ENCODE results near the gene GOLGA6C.
"Not testable (repeated sequence)": the region's sequence is repeated elsewhere in the genome, so short reads cannot be mapped to it uniquely, and the experiment has no call there.

Gene GOLGA6C

GRCh38 chr15:75258620-75259343, 648 bp downstream of the GOLGA6C start:
- DNase-seq: not testable (repeated sequence)

GRCh38 chr15:75259873-75260272, 1.7 kb downstream of the GOLGA6C start:
- not testable (repeated sequence) for DNase-seq

- DNase-seq: not testable (repeated sequence)
These were observed 15.7 kb downstream of the GOLGA6C start for GRCh38 chr15:75273751-75274359.

GRCh38 chr15:75274509-75275107, 16.5 kb downstream of the GOLGA6C start:
- DNase-seq: peak; percentile 81

- not testable (repeated sequence) for DNase-seq
These were observed 17.5 kb downstream of the GOLGA6C start for GRCh38 chr15:75275617-75276016.

- DNase-seq: not testable (repeated sequence)
These were observed 20.4 kb downstream of the GOLGA6C start for GRCh38 chr15:75278497-75278896.

GRCh38 chr15:75282572-75282971, 24.4 kb downstream of the GOLGA6C start, which contains the start of gene GOLGA6D:
Gene GOLGA6D, plus strand, starts transcription at chr15:75282835. Its CDS starts 41 bp downstream, at chr15:75282876.
- not testable (repeated sequence) for DNase-seq

- DNase-seq: not testable (repeated sequence)
These were observed 26.0 kb downstream of the GOLGA6C start for GRCh38 chr15:75284152-75284551.

GRCh38 chr15:75293660-75294059, 35.5 kb downstream of the GOLGA6C start:
- not testable (repeated sequence) for DNase-seq

- not testable (repeated sequence) for DNase-seq
These were observed 40.6 kb downstream of the GOLGA6C start for GRCh38 chr15:75298541-75299310.

GRCh38 chr15:75299311-75299688, 41.2 kb downstream of the GOLGA6C start:
- peak; percentile 57 for DNase-seq

GRCh38 chr15:75300026-75300425, 41.9 kb downstream of the GOLGA6C start:
- not testable (repeated sequence) for DNase-seq

GRCh38 chr15:75302318-75302717, 44.2 kb downstream of the GOLGA6C start:
- DNase-seq: no peak

GRCh38 chr15:75302753-75303152, 44.6 kb downstream of the GOLGA6C start:
- DNase-seq: not testable (repeated sequence)

- no peak for DNase-seq
These were observed 48.1 kb downstream of the GOLGA6C start for GRCh38 chr15:75306188-75306587.

GRCh38 chr15:75307778-75308390, 49.8 kb downstream of the GOLGA6C start:
- DNase-seq: peak; percentile 18

- no peak for DNase-seq
These were observed 51.6 kb downstream of the GOLGA6C start for GRCh38 chr15:75309711-75310110.

GRCh38 chr15:75312548-75312947, 54.4 kb downstream of the GOLGA6C start:
- DNase-seq: peak; percentile 50

- DNase-seq: no peak
These were observed 55.1 kb downstream of the GOLGA6C start for GRCh38 chr15:75313116-75313845.

- no peak for DNase-seq
These were observed 56.6 kb downstream of the GOLGA6C start for GRCh38 chr15:75314552-75315290.

Measured in activated CD4-positive, alpha-beta T cell treated with anti-CD3 and anti-CD28 coated beads, Interleukin-2, amount 50 U/mL, for 16 hours (primary cell).